Activated CD4-positive, CD25-positive, alpha-beta regulatory T cell treated with anti-CD3 and anti-CD28 coated beads, Interleukin-2, amount 50 U/mL, for 72 hours (primary cell): ENCODE data around the gene PLXNA4.

ENCODE experiments used
- DNase-seq: peaks from one replicate; pipeline ENCODE4 v3.0.0; 2021

The PLXNA4 gene

DNA sequence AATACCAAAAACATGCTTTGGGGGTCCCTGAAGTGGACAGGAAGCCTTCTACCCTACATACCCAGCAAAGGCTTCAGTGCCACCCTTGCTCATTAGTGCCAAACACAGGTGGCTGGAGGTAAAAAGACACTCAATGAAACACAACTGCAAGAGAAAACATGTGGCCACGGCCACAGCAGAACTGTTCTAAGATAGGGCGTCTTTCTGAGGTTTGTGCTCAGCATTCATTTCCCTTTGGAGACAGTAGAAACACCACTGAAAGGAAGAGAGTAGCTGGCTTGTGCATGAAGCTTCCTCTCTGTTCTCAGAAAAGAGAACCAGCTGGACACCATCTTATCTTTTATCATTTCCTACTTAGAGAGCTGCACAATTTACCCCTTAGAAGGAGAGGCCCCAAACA is 143.0 kb downstream of the PLXNA4 start:
- DNase-seq = no peak

DNA sequence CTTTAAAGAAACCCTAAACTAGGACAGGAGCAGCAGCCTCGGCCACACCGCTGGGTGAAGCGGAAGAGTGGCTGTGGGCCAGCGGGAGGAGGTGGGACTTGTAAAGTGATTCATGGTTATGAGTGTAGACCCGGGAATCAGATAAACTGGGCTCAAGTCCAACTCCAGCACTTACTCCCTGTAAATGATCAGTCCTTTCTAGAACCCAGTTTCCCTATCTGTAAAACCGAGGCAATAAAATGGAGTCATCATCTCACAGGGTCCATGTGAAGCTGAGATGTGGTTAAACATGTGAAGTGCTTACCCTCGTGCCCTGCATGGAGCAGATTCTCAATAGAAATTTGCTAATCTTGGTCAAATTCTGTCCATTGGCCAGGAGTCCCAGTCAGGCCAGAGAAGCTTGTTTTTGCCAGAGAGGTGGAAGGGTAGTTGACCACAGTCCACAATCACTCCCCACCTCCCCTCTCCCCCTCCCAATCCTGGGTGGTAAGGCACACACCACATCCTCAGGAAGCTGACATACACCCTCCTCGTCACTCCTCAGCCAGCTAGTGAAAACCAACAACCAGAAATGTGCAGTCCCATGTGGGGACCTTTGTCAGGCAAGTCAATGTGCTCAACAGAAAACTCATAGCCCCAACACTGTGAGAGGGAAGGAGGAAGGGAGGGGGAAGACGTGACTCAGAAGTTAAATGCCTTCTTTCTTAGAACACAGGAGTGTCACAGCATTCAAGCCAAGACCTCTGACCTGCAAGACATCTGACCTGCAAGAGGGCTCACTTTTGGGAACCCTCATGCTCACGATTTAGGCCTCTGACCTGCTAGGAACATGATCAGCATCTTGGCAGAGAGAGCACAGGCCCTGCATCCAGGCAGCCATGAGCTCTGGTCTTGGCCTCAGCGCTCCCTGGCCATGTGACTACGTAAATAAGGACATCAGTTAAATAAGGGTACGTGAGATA is 145.1 kb downstream of the PLXNA4 start:
- DNase-seq = no peak

DNA sequence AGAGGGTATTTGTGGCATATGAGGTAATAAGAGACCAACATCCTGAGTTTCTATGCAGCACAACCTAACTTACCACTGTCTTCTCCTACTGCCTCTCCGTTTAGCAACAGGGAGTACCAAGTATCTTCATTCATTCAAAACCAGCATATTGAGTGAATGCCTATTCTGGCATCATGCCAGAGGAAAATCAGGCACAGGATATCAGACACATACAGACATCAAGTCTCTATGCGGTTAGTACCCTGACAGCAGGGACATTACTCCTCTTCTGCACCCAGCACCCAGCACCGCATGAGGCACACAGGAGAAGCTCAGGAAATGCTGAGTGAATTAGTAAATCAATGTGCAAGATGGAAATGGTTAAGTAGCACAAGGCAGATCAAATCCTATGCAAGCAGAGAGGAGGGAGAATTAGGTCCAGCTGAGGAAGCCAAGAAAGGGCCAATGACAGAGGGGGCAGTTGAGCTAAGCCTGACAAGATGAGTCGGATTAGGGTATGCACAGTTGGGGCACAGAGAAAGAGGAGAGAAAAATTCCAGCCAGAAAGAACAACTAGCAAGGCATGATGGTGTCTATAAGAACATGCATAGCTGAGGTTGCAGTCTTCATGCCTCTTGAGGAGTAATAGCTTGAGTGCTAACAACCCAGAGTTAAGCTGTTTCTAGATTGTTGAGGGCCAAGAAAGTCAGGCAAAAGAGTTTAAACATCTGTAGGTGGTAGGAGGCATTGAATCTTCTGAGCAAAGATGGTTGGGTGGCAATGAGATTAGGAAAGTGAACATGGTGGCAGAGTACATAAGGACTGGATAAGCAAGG is 146.0 kb downstream of the PLXNA4 start:
- no peak for DNase-seq

DNA sequence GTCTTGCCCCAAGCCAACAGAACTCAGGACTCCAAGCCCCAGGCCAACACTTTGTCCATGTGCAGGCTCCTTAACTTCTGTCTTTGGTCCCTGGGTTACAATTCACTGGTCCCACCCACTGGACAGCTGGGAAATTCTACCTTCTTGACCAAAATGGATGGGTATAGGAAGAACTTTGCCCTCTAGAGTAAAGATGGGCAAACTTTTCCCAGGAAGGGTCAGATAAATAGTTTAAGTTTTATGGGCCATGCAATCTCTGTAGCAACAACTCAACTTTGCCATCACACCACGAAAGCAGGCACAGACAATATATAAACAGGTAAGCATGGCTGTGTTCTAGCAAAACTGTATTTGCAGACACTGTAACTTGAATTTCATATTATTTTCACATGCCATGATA is 147.1 kb downstream of the PLXNA4 start:
- no peak for DNase-seq

DNA sequence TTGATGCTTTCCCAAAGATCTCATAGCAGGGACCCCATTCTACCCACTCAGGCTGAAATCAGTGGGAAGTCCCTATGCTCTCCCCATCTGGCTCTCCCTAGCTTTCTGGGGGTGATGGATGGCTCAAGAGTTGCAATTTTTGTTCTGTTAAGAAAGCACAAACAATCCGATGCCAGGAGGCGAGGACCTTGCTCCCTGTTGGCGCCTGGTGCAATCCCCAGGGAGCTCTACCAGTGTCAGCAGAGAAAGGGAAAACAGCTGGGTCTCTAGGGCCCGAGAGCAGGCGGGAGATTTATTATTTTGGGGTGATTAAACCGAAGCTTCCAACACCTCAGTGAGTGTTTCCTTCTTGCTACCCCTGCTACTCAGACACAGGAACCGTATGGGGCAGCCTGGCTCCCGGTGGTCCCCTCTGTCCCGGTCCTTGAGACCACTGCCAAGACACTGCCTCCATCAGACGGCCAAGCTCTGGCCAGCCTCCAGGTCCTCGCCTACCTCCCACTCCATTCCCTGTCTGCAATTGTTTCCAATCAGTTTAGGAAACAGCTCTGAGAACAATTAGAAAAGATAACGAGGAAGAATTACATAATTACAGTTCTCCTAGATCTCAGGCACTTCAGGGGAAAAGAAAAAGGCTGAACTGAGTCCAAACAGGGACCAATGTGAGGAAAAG is 147.9 kb downstream of the PLXNA4 start:
- no peak for DNase-seq

DNA sequence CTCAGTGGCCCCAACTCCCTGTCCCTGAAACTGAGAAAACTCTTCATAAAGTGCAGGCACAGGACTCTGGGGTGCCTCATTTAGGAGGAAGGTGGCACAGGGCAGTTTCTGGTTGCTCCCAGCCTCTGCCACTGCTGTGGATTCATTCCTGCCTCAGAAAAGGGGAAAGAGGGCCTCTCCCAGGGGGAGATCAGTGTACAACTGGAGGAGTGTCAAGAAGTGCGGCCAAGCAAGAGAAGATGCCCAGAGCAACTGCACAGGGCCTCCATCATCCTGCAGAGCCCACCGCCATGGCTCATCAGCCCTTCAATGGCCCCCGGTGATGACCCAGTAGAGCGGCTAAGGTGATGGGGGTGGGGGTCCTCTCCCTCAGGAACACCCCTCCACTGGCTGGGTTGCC is 150.3 kb downstream of the PLXNA4 start:
- DNase-seq = no peak

DNA sequence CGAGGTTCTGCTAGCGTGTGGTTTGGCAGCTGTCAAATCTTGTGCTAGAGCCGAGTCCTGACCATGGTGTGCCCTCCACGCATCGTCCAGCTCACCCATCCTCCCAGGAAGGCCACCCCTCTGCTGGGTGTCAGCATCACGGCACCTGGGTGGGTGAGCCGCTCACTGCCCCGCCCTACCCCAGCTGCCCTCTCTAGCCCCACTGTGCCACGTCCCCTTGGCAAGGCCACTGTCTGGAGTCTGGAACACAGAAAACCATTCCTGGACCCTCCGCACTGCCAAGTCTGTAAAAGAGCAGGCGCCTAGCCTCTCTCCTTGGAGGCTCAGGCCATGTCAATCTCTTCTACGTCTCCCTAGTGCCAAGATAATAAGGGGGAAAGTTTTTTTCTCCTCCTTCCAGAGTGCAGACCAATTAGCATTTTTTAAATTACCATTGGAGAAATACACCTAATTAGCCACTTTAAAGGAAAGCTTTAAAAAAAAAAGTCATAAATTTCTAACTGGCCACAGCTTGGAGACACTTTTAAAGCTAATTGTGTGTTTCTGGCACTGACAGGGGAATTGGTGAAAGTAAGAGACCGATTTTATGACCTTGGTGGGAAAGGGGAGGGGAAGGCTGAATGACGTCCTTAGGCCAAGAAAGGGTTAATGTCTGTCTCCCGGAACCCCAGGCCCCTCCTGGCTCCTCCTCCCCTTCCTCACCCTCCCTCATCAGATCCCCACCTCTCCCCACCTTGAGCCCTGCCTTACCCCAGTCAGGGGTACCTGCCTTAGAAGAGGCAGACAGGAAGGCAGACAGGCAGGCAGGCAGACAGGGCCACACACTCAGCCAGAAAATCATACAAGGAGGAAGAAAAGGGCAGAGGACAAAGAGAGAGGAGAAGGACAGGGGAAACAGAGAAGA is 151.2 kb downstream of the PLXNA4 start:
- no peak for DNase-seq

DNA sequence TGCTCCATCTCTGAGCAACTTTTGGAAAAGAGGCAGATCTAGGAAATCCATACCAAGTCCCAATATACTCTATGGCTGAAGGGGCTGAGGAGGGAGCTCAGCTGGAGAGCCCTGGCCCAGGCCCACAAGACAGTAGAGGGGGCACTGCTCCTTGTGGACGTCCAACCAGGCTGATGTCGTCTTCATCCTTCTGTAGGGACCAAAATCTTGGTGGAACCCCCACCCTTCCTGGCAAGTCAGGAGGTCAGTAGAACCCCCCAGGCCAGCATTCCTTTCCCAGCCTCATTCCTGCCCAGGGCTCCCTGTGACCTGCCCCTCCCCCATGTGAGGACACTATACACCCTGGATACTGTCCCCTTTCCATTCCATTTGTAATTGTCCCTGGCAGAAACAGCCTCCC is 152.0 kb downstream of the PLXNA4 start:
- no peak for DNase-seq

DNA sequence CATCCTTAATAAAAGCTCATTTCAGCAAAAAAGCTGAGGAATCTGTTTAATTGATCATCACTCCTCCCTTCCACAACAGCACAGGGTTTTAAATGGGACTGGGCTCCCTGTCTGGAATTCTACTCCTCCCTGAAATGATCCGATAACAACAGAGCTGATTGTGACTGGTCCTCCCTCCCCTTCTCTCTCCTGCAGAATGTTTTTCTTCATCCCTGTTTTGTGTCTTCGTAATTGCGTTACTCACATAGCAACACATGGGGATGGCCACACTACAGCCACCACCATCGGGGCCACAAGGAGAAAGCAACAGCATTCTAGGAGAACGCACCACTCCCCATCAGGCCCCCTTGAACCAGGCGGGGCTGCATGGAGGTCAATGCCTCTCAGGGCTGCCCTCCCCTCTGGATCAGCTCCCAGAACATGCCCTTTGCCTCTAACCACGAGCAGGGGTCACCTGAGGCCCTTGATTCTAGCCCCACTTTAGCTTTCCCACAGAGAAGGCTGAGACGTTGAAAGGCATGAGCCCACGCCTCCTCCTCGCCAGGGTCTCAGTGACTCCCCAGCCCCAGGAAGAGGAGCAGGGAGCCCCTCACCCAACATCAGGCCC is 152.6 kb downstream of the PLXNA4 start:
- no peak for DNase-seq

DNA sequence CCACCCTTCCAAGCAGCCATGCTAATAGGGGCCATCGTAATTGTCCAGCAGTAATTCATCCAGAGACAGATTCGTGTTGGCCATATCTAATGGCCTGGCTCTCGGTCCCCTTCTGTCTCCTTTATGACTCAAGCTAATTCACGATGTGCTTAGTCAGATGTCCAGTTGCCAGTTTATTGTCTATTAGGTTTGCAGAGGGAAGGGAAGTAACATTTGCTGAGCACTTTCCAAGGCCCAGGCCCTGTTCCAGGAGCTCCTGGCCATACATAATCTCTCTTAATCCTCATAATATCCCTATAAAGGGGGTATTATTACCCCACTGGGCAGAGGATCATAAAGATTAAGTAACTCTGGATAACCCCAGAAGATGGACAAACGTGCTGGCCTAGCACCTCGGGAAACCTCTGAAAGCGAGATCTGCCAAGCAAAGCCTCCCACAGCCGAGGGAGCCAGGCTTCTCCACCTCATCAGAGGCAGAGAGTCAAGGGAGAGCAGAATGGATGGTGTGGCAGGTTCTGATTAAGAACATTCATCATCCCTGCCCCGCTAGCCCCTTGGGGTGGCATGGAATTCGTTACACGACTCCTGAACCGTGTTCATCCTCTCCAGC is 153.7 kb downstream of the PLXNA4 start:
- no peak for DNase-seq

DNA sequence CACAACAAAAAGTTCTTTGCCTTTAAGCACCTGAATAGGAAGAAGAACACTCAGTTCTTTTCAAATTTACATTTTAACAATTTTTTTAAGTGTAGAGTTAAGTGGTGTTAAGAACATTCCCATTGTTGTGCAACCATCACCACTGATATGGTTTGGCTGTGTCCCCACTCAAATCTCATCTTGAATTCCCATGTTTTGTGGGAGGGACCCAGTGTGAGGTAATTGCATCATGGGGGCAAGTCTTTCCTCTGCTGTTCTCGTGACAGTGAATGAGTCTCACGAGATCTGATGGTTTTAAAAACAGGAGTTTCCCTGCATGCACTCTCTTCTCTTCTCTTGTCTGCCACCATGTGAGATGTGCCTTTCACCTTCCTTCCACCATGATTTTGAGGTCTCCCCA is 155.7 kb downstream of the PLXNA4 start:
- DNase-seq = no peak

DNA sequence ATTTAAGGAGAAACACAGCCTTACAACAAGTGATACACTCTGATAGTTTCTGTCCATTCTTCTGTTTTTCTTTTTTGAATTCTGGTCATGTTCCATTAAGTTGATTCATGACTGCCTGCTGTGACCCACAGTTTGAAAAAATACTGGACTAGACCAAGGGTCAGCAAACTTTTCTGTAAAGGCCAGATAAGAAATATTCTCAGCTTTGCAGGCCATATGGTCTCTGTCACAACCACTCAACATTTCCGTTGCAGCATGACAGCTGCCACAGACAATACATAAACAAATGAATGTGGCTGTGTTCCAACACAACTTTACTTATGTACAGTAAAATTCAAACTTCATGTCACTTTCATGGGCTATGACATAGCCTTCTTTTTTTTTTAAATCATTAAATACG is 156.7 kb downstream of the PLXNA4 start:
- no peak for DNase-seq

DNA sequence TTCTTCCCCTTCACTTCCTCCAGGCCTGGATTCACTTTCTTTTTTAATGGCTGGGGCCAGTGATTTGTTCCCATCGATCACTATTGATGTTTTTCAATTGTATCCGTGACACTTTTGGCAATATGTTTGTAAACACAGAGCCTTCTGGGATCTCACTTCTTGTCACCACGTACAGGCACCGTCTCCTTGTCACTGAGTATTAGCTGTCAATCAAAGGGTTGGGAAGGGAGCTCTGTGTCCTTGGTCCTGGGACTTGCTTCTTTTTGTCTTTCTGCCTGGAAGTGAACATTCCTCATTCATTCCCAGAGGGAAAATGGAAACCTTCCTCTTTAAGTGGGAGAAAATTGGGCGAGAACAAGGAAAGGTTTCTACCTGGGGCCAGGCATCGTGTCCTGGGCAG is 157.4 kb downstream of the PLXNA4 start:
- no peak for DNase-seq

DNA sequence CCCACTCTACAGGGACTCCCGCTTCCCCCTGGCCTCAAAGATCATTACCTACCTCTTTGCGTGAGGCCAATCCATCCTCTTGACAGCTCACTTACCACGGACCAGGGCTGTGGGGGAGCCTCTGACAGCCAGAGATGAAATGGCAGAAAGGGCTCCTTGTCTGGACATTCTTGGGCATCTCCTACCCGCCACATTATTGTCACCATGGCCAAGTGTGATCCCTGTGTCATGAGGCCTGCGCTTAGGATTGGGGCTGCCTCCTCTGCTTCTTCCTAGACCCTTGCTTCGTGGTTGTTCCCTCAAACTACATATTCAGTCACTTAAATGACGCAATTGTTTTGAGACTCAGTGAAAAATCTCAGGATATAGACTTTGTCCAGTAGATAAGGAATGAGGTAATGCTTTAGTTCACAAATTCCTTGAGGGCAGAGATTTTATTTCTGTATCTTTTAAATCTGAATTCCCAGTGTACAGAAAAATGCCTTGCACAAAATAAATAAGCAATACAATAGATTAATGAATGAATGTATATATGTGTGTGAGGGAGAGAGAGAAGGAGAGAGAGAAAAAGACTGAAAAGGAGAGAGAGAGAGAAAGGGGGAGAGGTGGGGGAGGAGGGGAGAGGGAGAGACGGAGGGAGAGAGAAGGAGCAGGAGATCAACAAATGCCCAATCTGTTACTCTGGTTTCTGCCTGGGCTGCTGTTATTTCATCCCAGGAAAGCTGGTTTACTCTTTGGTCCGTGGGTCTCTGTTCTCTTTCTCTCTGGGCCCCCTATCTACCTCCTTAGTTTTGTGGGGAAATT is 159.0 kb downstream of the PLXNA4 start:
- DNase-seq = no peak

DNA sequence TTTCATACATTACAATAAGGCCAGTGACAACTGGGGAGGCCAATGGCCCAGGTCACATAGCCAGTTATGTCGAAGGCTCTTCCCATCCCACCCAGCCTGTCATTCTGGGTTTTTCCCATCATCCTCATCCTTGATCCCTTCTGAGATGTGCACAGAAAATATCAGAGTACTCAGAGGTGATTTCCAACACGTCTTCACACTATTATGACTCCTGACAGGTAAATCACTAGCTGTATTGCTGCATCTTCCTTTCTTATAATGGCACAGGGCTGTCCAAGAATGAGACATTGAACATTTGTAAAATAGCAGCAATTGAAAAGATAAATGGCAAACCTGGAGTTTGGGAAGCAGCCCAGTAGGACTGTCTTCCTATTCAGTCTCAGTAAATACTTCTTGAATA is 159.9 kb downstream of the PLXNA4 start:
- no peak for DNase-seq

DNA sequence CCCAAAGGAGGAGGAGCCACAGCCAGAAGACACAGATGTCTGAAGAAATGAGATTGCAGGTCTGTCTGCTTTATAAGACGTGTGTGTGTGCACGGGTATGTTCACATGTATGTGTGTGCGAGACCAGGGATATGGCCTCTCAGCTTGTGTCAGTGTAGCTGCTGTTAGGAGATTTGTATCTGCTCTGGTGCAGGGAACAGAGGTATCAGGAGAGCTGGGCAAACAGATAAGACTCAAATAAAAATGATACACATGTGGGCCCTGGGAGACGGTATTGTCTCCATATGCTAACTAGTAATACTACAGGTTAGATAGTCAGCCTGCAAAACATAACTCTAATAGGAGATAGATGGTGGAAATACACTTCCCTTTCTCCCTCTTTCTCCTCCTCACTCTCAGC is 161.0 kb downstream of the PLXNA4 start:
- no peak for DNase-seq

DNA sequence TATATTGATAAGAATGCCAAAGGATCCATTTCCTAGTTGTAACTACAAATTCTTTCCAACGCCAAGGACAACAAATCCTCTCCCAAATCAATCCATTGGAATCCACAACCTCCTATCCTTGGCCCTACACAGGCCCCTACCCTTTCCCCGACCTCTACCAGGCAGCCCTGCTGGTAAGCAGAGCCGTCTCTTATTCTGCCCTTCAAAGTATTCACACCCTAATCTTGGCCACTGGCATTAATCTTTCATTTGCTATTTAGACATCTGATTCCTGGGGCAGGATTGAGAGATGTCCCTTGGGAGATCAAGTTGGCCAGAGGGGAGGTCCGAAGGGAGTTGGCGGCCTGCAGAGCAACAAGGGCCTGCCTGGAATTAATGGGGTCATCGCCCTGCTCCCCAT is 161.4 kb downstream of the PLXNA4 start:
- DNase-seq = no peak

DNA sequence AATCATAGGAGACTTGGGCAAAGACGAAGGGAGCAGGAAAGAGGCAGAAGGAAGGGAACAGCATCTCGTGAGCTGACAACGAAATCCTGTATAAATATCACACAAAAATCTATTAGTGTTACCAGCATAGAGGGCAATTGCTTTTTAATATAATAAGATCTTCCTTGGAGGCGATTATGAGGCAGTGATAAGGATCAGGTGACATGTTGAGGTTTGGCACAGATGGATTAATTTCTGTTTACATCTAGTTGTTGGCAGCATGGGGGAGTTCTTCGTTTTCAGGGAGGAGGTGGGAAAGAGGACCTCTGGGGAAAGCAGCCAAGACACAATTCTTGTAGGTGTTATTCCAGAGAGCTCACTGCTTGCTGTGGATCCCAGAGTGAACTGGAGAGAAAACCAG is 163.8 kb downstream of the PLXNA4 start:
- no peak for DNase-seq

DNA sequence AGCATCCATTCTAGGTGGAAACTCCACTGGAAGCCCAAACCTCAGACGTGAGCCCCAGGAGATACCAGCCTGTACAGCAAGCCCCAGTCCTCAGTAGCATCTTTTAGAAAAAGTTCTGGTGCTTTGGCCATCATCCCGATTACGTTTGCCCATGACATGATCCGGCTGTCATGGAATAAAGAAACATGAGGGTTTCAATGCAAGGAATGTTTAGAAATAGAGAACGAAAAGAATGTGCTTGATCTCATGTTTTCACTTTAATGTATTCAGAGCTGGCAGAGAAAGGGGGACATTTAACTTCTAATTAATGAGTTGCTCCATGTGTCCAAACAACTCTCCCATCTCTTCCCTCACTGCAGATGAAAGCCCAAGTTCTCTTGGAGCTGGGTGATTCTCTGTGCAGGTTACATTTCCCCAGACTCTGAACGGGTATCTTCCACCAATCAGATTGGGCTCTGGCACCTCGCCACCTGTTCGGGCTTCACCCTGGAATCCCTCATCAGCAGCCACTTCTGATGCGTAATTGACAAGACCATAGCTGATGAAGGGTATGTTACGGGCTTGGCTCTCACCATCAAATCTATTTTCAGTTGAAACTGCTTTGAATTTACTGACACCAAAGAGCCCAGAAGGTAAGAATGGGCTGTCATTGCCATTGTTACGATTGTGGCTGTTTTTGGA is 165.3 kb downstream of the PLXNA4 start:
- DNase-seq = no peak

DNA sequence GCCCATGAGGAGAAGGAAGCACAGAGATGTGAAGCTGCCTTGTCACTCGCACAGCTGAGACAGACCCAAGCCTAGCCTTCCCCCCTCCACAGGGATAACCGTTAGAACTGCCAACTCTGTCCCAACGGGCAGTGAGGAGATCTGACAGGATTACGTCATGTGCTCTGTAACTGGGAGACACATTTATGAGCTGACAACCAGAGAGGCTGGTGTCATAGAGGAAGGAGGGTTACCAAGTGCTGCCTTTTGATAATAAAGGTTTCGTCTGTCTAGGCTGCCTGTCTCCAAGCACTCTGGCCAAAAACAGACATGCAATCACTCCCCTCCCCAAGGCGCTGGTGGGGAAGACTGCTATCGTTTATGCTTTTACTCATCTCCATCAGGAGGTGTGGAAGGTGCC is 165.9 kb downstream of the PLXNA4 start:
- no peak for DNase-seq
